SK-MEL-5 (cell line): ENCODE data around the gene CACNG8. TPM values are rescaled to one million over a fixed set of nuclear protein-coding genes. Genes with fewer than 3 reads are reported as not detected.

ENCODE experiments used
- DNase-seq: peaks from one replicate; pipeline ENCODE4 v3.0.0-alpha.2; 2016; ENCODE audit warnings: low read depth, low spot score
- in situ Hi-C: cut with HindIII; loops from 2 replicates; pipeline ENCODE4 v1.10.0; 2016; ENCODE audit warnings: low sequenced_read_pairs, high pct_unique_total_duplicates, low pct_unique_long_range_greater_than_20kb
- total RNA-seq: library from RNA; depleted of rRNA; stranded (reverse); fragments of >200 nt; shearing (Covaris generic); gene quantifications from 2 replicates; pipeline ENCODE4 v1.2.3, GENCODE V29; 2014

Gene CACNG8
- total RNA-seq, 1 experiment from 2014 or later = not detected

DNA sequence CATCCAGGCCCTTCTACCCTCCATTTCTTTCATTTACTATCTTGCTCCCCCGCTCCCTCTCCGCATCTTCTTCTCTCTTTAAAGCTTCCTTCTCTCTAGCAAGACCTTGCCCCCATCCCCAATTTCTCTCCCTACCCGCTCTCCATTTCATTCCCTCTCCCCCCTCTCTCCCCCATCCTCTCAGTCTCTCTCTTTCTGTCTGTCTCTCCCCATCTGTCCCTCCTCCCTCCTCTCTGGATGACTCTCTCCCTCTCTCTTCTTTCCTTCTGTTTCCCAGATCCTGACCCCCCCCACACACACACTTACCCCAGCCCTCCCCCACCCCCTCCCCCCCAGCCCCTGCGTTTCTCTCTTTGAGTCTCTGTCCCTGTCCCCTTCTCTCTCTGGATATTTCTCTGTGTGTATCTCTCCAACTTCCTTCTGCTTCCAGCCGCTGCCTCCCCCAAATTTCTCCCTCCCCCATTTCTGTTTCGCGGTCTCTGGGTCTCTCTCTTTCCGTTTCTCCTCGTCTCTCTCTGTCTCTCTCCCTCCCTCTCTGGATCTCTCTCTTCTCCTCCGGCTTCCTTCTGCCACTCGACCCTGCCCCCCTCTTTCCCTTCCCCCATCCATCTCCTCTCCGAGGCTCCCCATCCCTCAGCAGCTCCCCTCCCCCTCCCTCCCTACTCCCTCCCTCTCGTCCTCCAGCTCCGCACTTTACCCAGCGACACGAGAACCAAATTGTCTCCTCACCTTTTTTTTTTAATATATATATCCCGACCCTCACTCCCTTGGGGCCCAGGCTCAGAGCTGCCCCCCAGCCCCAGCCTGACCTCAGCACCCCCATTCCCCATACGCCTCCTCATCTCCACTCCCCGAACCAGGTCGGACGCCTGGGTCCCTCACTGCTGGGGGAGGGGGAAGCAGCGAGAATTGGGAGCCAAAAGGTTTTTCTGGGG, 3.6 kb upstream of the CACNG8 start:
- in situ Hi-C loops = no loop called here
- no peak for DNase-seq

DNA sequence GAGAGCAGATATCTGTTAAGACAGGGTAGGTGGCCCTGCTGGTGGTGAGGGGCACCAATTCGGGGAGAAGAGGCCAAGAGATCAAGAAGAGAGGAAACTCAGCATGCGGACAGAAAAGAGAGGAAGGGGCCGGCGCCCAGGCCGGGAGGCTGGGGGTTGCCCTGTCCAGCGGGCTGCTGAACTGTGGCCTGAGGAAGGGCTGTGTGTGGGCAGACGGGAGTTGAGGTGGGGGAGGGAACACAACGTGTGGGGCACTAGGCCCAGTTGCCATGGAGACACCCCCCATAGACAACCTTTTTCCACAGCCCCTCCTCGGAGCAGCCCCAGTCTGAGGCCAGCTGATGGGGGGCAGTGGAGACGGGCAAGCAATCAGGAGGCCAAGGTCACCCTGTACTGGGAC, 2.5 kb upstream of the CACNG8 start:
- DNase-seq = no peak
- in situ Hi-C loops = no loop called here

DNA sequence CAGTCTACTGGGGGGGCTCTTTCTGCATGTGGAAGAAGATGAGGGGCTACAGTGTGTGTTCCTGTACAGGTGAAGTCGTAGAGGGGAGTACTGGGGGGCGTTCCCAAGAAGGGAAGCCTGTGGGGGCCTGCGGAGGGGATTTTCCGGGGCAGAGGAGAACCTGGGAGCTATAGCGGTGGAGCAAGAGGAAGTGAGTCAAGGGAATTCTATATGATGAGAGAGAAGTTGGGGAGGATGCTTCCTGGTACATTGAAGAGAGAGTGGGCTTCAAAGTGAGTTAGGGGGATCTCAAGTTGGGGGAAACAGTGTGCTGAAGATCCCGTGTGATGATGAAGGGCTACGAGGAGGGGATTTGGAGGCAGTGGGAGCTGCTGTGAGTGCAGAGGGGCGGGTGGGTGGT, 1.9 kb upstream of the CACNG8 start:
- no peak for DNase-seq
- in situ Hi-C loops = no loop called here

DNA sequence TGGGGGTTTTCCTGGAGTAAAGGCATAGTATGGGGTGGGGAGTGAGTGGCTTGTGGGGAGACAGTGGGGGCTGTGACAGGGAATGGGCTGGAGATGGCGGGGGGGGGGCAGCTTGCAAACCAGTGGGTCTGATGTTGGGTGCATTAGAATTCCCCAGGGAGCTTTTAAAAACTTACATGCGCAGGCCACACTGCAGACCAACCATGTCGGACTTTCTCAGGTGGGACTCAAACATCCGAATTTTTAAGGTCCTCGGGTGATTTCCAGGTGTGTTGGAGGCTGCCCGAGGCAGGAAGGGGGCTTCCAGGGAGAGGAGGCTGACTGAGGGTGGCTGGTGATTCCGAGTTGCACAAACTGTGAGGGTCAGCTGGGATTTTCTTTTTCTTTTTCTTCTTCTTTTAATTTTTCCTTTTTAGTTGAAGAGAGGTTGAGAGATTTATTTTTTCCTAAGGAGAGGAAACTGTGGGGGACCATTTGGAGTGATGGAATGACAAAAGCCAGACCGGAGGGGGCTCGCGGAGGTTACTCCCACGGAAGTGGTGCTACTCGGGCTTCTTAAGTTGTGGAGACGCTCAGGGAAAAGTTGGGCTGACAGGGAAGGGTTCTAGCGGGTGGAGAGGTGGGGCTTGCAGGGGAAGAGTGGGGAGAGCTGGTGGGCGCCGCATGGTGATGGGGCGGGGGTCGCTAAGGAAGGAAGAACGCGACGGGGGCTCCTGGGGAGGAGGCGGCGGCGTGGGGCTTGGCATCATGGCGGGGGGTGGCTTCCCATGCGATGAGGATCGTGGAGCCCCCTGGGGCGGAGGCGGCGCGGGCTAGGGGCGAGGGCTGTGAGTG, 997 bp upstream of the CACNG8 start:
- in situ Hi-C loops = no loop called here

DNA sequence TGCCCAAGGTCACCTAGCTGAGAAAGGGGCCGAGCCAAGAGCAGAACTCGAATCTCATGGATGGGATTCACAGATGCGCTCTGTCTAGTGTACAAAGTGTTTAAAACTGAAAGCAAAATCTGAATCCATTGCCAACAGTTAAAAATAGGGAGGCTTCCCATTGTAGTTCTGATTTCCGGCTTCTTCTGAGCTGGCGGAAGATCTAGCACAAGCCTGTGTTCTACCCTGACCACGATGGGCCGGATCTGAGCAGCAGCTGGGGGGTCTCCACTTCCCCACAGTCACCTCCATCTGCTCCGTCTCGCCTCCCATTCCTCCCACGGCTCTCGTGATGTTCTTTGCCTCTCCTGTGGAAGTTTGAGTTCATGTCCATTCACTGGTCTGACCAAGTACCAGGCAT, 2.4 kb downstream of the CACNG8 start:
- DNase-seq = no peak
- in situ Hi-C loops = no loop called here

More for the DNA sequence above, 997 bp upstream of the CACNG8 start:
- DNase-seq = no peak

DNA sequence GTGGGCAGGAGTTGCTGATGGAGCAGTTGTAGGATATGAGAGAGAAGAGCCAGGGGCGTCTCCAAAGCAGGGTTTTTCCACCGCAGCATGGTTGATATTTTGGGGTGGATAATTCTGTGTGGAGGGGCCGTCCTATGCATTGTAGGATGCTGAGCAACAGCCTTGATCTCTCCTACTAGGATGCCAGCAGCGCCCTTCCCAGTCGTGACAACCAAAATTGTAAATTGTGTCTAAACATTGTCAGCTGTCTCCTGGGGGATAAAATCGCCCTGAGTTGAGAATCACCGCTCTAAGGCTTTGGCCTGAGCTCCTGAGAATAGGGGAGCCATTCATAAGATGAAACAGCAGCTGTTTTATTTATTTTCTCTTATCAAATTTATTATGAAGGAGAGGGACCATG, 4.2 kb downstream of the CACNG8 start:
- DNase-seq = no peak
- in situ Hi-C loops = no loop called here

DNA sequence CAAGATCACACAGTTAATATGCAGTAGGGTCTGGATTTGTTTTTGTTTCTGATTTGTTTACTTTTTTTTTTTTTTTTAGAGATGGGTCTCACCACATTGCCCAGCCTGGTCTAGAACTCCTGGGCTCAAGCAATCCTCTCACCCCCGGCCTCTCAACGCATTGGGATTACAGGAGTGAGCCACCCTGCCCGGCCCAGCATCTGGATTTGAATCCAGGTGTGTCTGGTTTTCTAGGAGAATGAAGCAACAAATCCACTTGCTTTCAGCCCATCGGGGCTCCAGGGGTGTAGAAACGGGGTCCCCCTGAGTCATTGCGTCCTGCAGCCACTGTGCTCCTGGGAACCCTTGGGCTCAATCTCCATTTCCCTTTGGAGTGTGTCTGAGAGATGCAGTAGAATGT, 6.6 kb downstream of the CACNG8 start:
- in situ Hi-C loops = no loop called here
- no peak for DNase-seq

DNA sequence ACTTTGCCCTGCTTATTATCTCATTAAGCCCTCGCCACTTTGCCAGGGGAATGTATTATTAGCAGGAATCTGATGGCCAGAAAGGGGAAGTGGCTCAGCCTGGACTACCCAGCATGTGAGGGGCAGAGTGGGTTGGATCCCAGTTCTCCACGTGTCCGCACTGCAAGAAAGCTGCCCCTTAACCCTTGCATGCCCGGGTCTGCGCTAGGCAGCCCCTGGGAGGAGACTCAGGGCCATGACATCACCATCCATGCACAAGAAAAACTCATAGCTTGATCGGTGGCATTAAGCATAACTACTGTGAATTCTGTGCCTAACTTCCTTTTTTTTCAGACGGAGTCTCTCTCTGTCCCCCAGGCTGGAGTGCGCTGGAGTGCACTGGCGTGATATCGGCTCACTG, 8.9 kb downstream of the CACNG8 start:
- in situ Hi-C loops = no loop called here
- DNase-seq = no peak

DNA sequence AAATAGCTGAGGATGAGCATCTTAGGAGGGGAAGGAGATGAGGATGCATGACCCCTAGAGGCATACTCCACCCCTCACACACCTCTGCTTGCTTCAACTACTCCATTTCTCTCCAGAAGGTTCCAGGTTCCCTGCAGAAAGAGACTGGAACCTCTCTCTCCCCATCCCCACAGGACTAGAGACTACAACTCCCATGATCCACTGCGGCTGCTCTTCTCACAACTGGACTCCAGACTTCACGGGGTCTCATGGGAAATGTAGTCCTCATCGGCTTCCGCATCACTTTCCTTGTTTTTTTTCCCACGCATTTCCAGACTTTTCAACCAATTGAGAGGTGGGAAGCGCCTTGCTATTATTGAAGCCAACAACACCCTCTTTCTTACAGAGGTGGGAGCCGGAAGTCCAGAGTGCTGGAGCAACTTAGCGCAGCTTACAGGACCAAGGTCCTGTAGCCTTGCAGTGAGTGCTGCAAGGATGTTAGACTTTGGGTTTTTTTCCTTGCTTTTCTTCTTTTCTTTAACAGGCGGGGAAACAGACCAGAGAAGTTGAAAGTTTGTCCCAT, 14.8 kb downstream of the CACNG8 start:
- DNase-seq = peak; percentile 85
- in situ Hi-C loops = no loop called here

DNA sequence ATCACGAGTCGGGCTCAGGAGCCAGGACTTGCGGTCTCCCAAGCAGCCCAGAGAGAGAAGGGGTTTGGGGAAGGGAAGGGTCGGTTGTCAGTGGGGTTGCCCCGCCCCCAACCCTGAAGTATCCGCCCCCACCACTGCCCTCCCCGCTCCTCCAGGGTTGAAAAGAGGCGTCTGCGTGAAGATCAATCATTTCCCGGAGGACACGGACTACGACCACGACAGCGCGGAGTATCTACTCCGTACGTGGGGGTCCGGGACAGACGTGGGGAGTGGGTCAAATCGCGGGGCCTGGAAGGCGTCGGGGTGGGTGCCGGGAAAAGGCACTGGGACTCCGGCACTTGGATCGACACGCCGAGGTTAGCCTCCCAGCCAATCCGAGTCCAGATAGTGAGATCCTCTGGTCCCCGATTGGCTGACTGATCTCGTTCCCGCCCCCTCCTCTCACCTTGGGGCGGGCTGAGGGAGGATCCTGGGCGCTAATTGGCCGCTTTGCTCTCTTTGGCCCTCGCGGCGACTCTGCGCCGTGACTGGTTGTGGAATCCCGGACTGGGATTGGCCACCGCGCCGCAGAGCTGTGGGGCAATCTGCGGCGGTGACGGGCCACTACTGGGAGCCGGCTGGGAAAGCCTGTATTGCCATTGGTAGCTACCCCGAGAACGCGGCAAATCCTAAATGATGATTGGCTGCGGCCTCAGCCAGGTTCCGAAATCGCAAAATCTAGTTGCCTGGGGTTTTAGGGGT, 15.4 kb downstream of the CACNG8 start:
- in situ Hi-C loops = no loop called here
- peak; percentile 64 for DNase-seq

DNA sequence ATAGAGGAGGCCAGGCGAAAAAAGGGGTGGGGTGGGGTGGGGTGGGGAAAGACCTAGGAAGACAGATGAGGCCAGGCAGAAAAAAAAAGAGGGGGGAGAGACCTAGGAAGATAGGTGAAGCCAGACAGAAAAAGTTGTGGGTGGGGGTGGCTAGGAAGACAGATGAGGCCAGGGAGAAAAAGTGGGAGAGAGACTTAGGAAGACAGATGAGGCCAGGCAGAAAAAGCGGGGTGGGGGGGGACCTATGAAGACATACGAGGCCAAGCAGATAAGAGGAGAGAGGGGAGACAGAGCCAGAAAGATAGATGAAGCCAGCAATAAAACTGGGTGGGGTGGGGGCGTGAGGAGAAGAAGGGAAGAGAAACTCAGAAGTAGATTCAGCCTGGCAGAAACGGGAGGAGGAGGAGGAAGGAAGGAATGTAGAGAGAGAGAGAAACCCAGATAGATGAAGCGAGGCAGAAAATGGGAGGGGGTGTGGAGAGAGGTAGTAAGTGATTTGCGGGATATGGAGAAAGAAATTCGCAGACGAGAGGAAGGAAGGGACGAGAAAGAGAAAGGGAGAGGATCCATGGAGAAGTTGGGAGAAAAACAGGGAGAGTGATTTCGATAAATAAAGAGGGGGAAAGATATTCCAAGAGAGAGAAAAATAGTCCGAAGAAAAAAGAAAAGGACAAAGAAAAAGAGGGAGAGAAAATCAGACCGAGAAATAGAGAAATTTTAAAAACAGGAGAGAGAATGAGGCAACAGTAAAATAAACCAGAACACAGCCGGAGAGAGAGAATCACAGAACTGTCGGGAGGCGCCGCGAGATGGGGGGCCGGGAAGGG, 16.5 kb downstream of the CACNG8 start:
- DNase-seq = no peak
- in situ Hi-C loops = no loop called here

DNA sequence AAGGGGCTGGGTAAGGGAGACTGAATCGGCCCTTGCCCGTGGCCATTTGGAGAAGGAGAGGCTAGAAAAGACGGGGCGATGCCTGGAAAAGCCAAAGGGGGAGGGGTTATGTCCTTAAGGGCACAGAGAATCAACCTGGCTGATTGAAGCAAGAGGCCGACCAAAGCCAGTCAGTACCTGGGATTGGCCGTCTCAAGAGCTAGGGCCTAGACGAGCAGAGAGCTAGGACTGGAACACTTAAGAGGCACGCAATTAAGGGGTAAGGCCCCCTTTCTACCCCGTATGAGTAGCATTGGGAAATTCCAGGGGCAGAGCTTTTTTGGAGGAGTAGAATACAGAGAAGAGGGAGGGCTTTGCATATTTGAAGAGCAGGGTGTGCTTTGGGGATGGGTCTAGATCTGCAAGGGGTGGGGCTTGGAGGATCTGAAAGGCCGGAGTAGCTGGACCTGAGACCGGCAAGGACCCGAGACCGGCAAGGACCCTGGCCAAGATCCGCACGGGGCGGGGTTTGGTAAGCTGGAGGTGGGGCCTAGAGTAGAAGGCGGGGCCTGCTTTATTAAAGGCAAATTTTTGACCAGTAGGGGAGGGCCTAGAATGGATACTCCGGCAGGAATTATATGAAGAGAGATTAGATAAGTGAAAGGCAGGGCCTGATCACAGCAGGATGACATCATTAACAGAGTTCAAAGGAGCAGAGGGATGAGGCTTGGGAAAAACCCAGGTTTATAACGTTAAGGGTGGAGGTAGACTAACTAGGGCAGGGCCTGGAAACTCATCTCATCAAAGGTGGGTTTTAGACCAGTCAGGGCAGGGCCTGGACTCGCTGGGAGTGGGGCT, 18.0 kb downstream of the CACNG8 start:
- DNase-seq = peak; percentile 23
- in situ Hi-C loops = no loop called here

DNA sequence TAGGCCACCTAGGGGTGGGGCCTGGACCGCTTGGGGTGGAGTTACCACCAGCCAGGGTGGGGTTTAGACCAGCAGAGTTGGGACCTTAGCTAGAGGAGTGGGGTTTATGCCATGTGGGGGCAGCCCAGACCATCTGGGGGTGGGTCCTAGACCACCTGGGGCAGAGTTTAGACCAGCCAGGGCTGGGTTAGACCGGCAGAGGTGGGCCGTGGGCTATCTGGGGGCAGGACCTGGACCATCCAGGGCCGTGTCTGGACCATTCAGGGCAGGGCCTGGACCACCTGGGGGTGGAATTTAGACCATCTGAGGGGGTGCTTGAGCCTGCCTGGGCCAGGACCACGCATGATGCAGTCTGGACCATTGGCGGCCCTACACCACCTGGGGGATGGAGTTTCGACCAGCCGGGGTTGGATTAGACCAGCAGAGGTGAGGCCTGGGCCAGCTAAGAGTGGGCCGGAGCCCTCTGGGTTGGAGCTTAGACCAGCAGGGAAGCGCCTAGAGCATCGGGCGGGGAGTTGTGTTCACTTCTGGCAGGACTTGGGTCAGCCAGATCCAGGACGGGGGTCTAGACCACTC, 18.7 kb downstream of the CACNG8 start:
- in situ Hi-C loops = no loop called here
- DNase-seq = no peak

DNA sequence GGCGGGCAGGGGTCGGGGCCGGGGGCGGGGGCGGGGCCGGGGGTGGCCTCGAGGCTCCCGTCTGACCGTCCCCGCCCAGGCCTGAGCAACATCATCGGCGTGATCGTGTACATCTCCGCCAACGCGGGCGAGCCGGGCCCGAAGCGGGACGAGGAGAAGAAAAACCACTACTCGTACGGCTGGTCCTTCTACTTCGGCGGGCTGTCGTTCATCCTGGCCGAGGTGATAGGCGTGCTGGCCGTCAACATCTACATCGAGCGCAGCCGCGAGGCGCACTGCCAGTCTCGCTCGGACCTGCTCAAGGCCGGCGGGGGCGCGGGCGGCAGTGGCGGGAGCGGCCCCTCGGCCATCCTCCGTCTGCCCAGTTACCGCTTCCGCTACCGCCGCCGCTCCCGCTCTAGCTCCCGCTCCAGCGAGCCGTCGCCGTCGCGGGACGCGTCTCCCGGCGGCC, 19.3 kb downstream of the CACNG8 start:
- DNase-seq = no peak
- in situ Hi-C loops = no loop called here

DNA sequence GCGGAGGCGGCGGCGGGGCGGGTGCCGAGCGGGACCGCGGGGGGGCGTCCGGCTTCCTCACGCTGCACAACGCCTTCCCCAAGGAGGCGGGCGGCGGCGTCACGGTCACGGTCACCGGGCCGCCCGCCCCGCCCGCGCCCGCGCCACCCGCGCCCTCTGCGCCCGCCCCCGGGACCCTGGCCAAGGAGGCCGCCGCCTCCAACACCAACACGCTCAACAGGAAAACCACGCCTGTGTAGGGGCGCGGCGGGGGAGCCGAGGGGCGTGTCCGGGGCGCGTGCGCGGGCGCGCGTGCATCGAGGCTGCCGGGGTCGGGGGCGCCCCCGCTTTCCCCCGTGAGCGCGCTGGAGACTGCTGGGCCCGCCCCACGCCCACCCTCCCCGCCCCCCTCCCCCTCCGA, 19.9 kb downstream of the CACNG8 start:
- DNase-seq = no peak
- in situ Hi-C loops = no loop called here
